ENCODE data around the gene MDGA2. TPM values are rescaled to one million over a fixed set of nuclear protein-coding genes. Genes with fewer than 3 reads are reported as not detected.
A peak's percentile ranks its signal among the peaks of the same experiment; 100 is the strongest.

Gene MDGA2
- total and polyA plus RNA-seq, 2 of the 8 experiments (the other 6 are each of a cell fraction or from before 2014, with no cell fraction given), result 0.11 to 0.69 TPM

DNA sequence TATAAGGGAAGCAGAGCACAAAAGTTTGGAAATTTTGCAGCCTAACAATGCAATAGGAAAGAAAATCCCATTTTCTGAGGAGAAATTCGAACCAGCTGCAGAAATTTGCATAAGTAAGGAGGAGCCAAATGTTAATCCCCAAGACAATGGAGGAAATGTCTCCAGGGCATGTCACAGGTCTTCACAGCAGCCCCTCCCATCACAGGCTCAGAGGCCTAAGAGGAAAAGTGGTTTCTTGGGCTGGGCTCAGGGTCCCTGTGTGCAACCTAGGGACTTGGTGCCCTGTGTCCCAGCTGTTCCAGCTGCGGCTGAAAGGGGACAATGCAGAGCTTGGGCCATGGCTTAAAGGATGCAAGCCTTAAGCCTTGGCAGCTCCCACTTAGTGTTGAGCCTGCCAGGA is 190.0 kb downstream of the MDGA2 start:
- Histone ChIP-seq H3K18ac (ENCODE audit: extremely low read depth, low read length) (no peak overlapping the region), H3K56ac (replicated peaks; ENCODE audit: insufficient read length, low read depth, low read length) (no peak overlapping the region)
- TF ChIP-seq, protein P1, sequence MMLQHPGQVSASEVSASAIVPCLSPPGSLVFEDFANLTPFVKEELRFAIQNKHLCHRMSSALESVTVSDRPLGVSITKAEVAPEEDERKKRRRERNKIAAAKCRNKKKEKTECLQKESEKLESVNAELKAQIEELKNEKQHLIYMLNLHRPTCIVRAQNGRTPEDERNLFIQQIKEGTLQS (IDR thresholded peaks at IDR 0.05; ENCODE audit: insufficient read depth, low read depth, low read length), result no peak
- no peak for TF ChIP-seq POLR2A (IDR thresholded peaks at IDR 0.05; ENCODE audit: control extremely low read depth in 1 of 2, low read depth in 2 of 2, low read length in 2 of 2)
- TF ChIP-seq RXRA (IDR thresholded peaks at IDR 0.05; ENCODE audit: insufficient read depth, low read depth, low read length), result no peak
- no peak for TF ChIP-seq KDM5A (IDR thresholded peaks at IDR 0.05; ENCODE audit: low read length)
- TF ChIP-seq SIN3A (conservative IDR thresholded peaks at IDR 0.05 in 1 of 2, IDR thresholded peaks at IDR 0.05 in 1 of 2; ENCODE audit: low read depth in 1 of 2, low read length in 2 of 2), result no peak
- no peak for TF ChIP-seq EGR1 (IDR thresholded peaks at IDR 0.05; ENCODE audit: borderline replicate concordance, low read depth, low read length)
- TF ChIP-seq, protein P2, sequence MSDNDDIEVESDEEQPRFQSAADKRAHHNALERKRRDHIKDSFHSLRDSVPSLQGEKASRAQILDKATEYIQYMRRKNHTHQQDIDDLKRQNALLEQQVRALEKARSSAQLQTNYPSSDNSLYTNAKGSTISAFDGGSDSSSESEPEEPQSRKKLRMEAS (IDR thresholded peaks at IDR 0.05), result no peak
- no peak for TF ChIP-seq GABPA (IDR thresholded peaks at IDR 0.05; ENCODE audit: borderline replicate concordance, insufficient read depth, low read length)
- no peak for TF ChIP-seq CBX5 (IDR thresholded peaks at IDR 0.05; ENCODE audit: low read depth, low read length)
- no peak for TF ChIP-seq EP300 (IDR thresholded peaks at IDR 0.05; ENCODE audit: borderline replicate concordance in 1 of 2, low read depth in 2 of 2, low read length in 2 of 2)

More for the DNA sequence above, 190.0 kb downstream of the MDGA2 start:
- Histone ChIP-seq H3K4me3 (ENCODE audit: extremely low read depth in 1 of 4, insufficient read depth in 2 of 4, low read depth in 3 of 4, low read length in 4 of 4) (no peak overlapping the region), H3K79me2 (ENCODE audit: control insufficient read depth in 1 of 2, insufficient read depth in 2 of 2, low read length in 2 of 2) (no peaks in the 10 kb centered on the region), H3K4me1 (replicated peaks in 1 of 4; ENCODE audit: control insufficient read depth in 3 of 4, insufficient read depth in 4 of 4, low read length in 3 of 4) (no peaks in the 10 kb centered on the region; a peak in 1 of 7 replicates), H3K4ac (replicated peaks; ENCODE audit: insufficient read length, low read depth, low read length) (no peak overlapping the region), H4K91ac (replicated peaks; ENCODE audit: insufficient read length, low read length) (no peak overlapping the region), H2BK20ac (ENCODE audit: low read length) (no peak overlapping the region), H3K4me2 (ENCODE audit: insufficient read depth in 1 of 2, low read depth in 2 of 2, low read length in 2 of 2) (no peak overlapping the region), H4K20me1 (replicated peaks in 1 of 2; ENCODE audit: control insufficient read depth in 1 of 2, insufficient read depth in 2 of 2, low read length in 2 of 2) (no peaks in the 10 kb centered on the region), H3K36me3 (ENCODE audit: control insufficient read depth in 2 of 4, insufficient read depth in 4 of 4, low read length in 3 of 4) (no peaks in the 10 kb centered on the region; a peak in 1 of 8 replicates), H2BK12ac (ENCODE audit: low read depth, low read length) (no peak overlapping the region), H3K23me2 (ENCODE audit: low read depth, low read length) (no peaks in the 10 kb centered on the region), H3K27ac (ENCODE audit: low read depth, low read length) (no peak overlapping the region), H2BK5ac (ENCODE audit: low read depth, low read length) (peak overlapping the region; percentile 36; the same call in 1 of the 2 replicates), H2AK5ac (ENCODE audit: low read depth, low read length) (no peak overlapping the region), H3K9me3 (ENCODE audit: insufficient read depth in 2 of 2, low read depth in 1 of 2, low read length in 1 of 2) (peaks cover 0 to 6% of the 10 kb centered on the region in 2 experiments; a peak in 1 of 4 replicates), H3K14ac (ENCODE audit: insufficient read length) (no peak overlapping the region), H2BK15ac (ENCODE audit: low read length) (no peak overlapping the region), H4K8ac (ENCODE audit: extremely low read depth, insufficient read depth, low read length) (no peak overlapping the region), H3K27me3 (replicated peaks in 1 of 4; ENCODE audit: control insufficient read depth in 3 of 4, extremely low read depth in 1 of 4, insufficient read depth in 3 of 4, low read length in 3 of 4) (no peaks in the 10 kb centered on the region), H2AFZ (ENCODE audit: low read length) (peak overlapping the region; percentile 29; the same call in 1 of the 2 replicates), H3K79me1 (ENCODE audit: low read depth, low read length) (no peaks in the 10 kb centered on the region), H3K23ac (ENCODE audit: insufficient read length) (no peak overlapping the region), H4K5ac (ENCODE audit: insufficient read length, low read depth, low read length) (no peak overlapping the region), H3K9ac (replicated peaks in 1 of 4; ENCODE audit: extremely low read depth in 1 of 4, low read depth in 3 of 4, low read length in 3 of 4) (no peak overlapping the region), H2BK120ac (replicated peaks; ENCODE audit: low read depth, low read length) (no peak overlapping the region)
- FAIRE-seq (no peak), DNase-seq (ENCODE audit: low read depth in 1 of 2, low spot score in 2 of 2) (no peak)
- CTCF ChIA-PET (ENCODE audit: partially characterized antibody), result no interaction called here
- POLR2A ChIA-PET (ENCODE audit: partially characterized antibody), result interaction anchor here (0.6 kb wide), 1 partner anchor 21 kb away, joined by 3 read pairs; no protein-coding TSS in a partner anchor
- WGBS, 2 experiments (ENCODE audit: extremely low coverage in 1 of 2, insufficient coverage in 1 of 2, insufficient read length in 1 of 2, insufficient replicate concordance in 2 of 2, low coverage in 1 of 2, low lambda C conversion rate in 2 of 2, missing lambda C conversion rate in 1 of 2), result 97% methylated on average over 2 of the region's 2 CpGs; no CpG with 5 or more reads in 1 of the 2 experiments

All from H1 (cell line).